ENCODE data around the gene LRFN4. TPM values are rescaled to one million over a fixed set of nuclear protein-coding genes. Genes with fewer than 3 reads are reported as not detected.

Gene LRFN4
- total and polyA plus RNA-seq, 2 of the 8 experiments (the other 6 are each of a cell fraction or from before 2014, with no cell fraction given) = 49.8 to 64.3 TPM

- TF ChIP-seq HDAC6 (IDR thresholded peaks at IDR 0.05; ENCODE audit: low read depth, low read length) (no peak), MAX (IDR thresholded peaks at IDR 0.05) (no peak), BACH1 (IDR thresholded peaks at IDR 0.05; ENCODE audit: low read length) (no peak), HDAC2 (IDR thresholded peaks at IDR 0.05; ENCODE audit: borderline replicate concordance in 1 of 2, low read depth in 2 of 2, low read length in 2 of 2) (no peak), SP2 (IDR thresholded peaks at IDR 0.05; ENCODE audit: low read length) (no peak)
Measured at GRCh38 chr11:66874232-66874631, 17.4 kb downstream of the LRFN4 start (continued).

Data from H1 (cell line).